ENCODE data around the gene THAP4.

Gene THAP4, protein sequence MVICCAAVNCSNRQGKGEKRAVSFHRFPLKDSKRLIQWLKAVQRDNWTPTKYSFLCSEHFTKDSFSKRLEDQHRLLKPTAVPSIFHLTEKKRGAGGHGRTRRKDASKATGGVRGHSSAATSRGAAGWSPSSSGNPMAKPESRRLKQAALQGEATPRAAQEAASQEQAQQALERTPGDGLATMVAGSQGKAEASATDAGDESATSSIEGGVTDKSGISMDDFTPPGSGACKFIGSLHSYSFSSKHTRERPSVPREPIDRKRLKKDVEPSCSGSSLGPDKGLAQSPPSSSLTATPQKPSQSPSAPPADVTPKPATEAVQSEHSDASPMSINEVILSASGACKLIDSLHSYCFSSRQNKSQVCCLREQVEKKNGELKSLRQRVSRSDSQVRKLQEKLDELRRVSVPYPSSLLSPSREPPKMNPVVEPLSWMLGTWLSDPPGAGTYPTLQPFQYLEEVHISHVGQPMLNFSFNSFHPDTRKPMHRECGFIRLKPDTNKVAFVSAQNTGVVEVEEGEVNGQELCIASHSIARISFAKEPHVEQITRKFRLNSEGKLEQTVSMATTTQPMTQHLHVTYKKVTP

DNA sequence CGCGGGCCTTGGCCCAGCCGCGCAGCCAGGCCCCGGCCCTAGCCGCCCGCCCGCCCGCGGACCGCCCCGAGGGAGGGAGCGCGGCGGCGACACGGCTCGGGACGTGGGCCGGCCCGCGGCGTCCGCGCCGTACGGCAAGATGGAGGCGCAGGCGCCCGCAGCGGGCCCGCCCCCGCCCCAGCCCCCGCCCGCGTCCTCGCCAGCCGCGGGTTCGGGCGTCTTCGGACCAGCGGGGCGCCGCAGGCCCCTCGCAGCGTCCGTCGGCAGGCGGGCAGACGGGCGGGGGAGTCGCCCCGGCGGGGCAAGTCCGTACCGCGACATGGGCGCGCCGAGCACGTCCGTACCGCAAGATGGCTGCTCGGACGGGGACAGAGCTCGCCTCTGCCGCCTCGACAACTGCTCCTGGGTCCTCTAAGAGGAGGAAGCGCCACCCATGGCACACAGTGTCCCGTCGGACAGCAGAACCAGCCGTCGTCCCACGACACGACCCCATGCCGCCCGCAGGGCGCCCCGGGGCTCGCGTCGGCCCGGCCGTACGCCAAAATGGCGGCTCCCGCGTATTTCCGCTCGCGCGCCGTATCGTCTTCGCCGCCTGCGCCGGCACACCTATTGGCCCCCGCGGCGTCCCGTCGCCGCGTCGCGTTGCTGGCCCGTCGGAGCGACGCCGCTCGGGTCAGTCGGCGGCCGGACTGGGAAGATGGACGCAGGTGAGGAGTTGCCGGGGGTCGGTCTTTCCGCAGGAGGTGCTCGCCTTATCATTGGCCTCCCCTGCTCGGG, at the start of gene THAP4, which contains the start of gene ATG4B:
THAP4 (minus strand) TSS at position 141 of the 777 bp plus-strand sequence. CDS start 141 bp downstream, outside the sequence.
ATG4B (plus strand) TSS at position 676 of the 777 bp plus-strand sequence; CDS start at position 698, 22 bp downstream.
- peak; percentile 82 for DNase-seq

DNA sequence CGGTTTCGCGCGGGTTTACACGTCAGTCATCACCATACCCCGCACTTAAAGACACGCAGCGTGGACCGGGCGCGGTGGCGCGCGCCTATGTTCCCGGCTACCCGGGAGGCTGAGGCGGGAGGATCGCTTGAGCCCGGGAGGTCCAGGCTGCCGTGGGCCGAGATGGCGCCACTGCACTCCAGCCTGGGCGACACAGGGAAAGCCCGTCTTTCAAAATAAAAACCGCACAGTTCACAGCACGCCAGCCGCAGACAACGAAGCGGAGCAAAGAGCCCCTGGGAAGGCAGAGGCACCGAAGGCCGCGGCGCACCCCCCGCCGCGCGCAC, 49.3 kb upstream of the THAP4 start:
- no peak for DNase-seq

DNA sequence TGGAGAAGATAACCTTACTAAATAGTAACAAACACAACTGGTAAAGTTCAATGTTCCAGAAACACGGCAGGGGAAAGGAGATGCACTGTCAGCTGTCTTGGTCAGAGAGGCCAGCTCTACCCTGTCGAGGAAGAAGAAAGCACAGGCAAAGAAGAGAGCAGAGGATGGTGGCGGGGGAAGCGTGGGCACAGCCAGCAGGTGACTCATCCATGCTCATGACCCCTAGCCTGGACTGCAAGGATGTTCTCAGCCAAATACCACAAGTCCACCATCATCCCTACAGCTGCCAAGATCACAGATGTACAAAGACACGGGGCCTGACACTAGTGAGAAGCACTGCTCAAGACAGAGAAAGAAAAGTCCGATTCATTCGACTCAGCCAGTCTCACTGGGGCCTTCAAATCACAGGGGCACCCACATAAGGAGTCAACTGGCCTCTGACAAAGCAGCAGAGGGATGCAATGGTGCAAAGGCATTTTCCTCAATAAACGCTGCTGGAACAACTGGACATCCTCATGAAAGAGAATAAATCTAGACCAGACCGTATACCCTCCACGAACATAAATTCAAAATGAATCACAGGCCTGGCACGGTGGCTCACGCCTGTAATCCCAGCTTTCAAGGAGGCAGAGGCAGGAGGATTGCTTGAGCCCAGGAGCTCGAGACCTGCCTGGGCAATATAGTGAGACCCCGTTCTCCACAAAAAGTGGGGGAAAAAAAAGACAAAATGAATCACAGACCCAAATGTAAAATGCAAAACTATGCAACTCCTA, 44.1 kb upstream of the THAP4 start:
- no peak for DNase-seq

DNA sequence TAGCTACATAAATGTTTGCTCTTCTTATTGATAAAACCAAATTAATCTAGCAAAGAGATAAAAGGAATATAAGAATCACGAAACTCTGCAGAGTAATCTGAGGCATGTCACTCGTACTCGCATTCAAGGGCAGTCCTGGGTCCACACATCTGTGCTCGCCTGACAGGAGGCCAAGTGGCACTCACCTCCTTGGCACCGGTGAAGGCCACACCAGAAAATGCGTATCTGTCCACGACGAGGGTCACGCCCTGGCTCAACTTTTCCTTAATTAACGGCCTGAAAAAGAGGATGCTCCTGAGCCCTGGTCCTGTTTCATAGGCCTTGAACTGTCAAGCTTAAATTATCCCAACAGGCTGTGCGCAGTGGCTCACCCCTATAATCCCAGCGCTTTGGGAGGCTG, 43.1 kb upstream of the THAP4 start:
- no peak for DNase-seq

DNA sequence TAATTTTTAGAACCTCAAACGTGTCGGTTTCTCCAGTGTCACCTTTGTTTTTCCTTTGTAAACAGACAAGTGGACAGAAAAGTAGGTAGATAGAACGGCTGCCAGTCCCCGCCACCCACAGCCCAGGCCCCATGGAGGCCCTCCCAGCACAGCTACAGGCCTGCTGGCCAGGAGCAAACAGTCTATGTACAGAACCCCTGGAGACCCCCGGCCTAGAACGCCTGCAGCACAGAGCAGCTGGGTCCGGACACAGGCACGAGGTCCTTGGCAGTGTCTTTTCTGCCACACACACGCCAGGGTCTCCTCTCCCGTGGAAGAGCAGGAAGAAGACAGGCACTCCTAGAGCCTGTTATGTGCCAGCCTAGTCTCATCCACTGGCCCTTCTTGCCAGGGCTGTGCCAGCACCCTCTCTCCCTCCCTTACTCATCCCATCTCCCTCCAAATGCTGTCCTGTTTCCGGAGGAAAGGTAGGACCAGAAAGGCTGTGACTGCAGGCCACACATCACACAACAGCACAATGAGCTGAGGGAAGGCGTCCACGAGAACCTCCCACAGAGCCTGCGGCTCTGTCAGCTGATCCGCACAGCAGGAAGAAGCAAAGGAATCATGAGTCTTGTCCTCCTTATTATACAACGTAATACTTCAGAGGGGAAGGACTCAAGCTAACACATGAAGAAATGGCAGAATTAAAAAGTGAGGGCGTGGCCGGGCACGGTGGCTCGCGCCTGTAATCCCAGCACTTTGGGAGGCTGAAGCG, 42.0 kb upstream of the THAP4 start:
- no peak for DNase-seq

DNA sequence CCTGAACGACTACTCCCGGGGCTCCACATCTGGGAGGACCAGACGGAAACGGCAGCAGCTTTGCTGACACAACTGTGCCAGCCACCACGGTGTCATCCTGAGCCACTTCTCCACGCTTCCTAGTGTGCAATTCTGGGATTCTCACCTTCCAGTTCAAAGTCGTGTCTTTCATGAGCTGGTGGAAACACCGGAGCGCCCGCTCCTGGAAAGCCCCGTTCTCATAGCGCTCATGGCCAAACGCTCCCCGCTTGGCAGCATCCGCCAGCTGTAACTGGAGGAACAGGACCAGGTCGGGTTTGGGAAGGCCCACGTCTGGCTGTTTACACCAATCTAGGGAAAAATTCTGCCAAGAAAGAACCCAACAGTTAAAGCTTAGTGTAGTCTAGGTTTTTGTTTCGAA, 41.3 kb upstream of the THAP4 start:
- no peak for DNase-seq

DNA sequence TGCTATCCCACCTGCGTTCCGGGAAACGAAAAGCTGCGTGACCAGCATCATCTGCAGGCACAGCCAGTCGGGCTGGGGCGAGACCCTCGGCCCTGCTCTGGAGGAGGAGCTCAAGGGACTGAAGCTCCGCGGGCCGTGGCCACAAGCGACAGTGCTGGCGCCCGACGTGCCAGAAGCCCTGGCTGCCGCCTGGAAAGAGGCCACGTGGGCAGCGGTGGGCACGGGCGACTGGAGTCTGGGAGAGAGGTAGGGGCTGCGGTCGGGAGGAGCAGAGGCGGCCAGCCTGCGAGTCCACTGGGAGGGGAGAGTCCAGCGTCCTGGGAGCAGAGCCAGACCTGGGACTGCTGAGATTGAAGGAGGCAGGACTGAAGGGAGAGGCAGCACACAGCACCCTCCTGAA, 40.4 kb upstream of the THAP4 start:
- DNase-seq = no peak

DNA sequence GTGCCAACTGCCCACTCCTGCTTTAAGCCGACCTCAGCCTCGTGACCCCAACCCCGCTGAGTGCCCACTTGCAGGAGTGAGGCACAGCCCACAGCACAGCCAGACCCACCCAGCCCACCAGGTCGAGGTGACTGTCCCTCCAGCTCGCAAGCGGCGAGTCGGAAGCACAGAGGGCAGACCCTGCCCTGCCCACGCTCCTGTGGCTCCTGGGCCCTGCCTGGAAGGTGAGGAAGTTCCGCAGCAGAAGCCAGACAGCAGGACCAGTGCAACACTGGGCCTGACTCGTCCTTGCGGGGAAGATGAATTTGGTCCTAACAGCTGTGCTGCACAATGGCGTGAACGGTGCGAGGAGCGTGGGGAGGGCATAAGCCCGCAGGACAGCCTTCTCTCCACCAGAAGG, 39.7 kb upstream of the THAP4 start:
- no peak for DNase-seq

DNA sequence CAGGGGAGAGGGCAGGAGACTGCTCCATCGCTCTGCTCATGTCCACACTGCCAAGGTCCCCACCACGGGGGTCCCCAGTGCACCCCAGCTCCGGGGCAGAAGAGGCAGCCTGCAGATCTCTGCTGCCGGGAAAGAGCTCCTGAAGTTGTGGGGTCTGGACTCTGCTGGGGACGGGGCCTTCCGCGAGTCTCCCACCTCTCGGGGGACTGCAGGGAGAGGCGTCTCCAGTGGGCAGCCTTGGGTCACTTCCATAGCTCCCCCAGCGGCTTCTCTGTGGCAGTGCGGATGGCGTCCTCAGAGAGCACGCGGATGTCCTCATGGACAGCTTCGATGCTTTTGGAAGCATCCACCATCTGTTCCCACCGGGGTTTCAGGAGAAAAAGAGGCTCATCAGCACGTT, 38.9 kb upstream of the THAP4 start:
- no peak for DNase-seq

DNA sequence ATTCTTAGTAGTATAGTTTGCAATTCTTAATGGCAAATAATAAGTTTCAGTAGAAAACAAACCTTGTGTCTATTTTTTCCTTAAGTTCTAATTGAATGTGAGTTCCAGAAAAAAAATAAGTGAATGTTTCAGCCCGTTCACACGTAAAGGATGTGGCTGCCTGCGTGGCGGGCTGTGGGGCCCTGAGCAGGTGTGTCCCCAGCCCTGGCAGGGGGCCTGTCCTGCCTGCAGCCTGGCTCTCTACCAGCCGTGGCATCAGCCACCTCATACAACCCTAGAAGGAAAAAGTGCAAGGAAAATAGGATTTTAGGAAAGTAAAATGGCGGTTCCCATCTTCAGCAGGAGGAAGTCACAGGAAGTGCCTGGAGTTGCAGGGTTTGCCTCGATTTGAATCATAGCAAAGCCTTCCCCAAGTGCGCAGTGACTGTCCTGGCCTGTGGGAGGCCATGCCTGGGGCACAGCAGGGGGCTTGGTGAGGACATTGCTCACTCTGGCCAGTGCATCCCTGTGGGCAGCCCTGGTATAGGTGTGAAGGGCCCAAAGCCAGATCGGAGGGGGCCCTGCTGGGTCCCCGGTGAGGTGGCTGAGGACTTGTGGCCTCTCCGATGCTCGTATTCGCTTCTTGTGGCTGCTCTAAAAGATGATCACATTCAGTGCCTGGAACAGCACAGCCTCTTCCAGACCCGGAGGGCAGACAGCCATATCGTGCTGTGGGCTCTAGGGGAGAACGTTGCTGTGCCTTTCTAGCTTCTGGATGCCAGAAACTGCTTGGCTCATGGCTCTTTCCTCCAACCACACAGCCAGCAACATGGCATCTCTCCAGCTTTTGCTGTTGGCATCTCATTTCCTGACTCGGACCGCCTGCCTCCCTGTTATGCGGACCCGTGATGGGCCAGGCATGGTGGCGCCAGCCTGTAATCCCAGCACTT, 37.1 kb upstream of the THAP4 start:
- DNase-seq = no peak

DNA sequence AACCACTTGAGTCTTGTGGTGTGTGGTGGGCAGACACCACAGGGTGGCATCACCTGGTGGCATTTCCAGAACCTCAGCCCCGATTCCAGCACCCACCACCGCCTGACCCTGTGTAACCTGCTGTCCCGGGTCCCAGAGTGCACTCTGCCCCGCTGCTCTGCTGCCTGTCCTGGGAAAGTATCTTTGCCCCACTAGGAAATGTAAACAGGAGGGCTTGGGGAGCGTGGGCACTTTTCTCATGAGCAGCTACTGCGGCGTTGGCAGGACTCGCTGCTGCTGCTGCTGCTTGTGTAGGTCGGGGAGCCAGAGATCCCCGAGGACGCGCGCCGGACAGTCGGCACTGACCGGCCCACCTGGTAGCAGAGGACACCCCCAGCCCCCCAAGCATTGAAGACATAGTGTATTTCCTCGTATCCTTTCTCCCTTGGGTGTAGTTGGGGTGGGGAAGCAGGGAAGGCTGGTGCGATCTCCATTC, 36.3 kb upstream of the THAP4 start:
- DNase-seq = no peak

DNA sequence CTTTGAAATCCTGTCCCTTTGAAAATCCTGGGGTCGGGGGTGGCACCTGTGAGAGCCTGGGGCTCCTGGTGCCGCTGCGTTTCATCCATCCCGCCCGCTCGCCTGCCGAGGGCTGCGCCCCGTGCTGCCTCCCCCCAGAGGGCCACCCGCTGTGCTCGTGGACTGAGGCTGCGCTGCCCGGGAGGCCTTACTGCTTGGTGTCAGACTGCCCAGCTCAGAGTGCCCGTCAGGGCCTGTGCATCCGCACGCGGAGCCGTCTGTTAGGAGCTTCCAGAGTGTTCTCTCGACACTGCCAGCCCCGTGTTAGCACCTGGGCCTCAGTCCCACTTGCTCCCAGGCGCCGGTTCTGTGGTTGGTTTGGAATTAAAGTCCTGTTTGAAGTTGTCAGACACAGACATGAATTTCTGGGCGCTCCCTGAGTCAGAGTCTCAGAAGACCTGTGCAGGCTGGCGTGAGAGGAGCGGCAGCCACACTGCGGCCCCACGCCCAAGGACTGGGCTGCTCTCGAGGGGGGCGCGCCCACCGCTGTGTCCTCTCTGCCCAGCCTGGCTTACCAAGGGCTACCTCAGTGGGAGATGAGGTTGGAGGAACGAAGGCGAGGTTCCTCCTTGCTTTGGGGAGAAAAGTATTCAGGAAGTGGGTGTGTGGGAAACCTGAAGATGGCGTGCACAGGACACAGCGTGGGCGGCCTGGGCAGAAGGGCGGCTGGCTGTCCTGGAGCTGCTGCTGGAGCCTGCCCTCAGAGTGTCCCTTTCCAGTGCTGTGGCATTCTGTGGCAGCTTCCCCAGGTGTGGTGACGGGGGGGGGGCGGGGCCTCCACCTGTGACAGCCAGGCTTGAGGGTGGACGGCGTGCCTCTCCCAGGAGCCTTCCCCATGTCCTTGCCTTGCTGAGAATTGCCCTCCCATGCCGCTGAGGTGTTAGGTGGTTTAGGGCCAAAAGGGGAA, 35.6 kb upstream of the THAP4 start:
- no peak for DNase-seq

DNA sequence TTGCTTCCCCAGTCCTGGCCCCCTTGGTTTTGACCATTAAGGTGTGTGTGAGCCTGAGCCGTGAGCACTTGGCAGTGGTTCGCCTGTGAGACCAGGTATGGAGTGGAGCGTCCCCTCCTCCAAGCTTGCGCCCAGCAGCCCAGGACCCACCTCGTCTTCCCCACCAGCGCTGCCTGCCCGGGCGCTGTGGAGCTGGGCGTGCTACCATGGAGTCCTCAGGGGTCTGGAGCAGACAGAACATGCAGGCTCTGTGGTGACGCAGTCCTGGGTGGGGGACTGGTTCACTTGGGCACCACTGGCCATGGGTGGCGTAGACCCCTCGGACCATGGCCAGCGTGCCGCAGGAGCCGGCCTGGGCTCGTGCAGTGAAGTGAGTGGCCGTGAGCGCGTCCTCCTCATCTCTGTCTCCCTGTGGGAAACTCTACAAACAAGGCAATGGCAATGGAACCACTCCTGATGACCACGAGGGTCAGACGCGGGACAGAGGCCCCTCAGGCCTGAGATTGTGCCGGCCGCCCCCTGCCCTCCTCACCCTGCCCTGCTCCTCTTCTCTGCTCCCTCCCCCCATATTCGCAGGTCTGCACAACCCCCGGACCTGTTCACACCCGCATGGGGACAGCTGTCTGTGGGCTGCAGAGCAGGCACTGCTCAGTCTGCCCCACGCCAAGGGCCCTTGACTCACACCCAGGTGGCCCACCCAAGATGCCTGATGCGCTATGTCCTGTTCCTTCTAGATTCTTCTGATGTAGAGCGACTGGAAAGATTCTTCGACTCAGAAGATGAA, 34.7 kb upstream of the THAP4 start:
- DNase-seq = no peak

DNA sequence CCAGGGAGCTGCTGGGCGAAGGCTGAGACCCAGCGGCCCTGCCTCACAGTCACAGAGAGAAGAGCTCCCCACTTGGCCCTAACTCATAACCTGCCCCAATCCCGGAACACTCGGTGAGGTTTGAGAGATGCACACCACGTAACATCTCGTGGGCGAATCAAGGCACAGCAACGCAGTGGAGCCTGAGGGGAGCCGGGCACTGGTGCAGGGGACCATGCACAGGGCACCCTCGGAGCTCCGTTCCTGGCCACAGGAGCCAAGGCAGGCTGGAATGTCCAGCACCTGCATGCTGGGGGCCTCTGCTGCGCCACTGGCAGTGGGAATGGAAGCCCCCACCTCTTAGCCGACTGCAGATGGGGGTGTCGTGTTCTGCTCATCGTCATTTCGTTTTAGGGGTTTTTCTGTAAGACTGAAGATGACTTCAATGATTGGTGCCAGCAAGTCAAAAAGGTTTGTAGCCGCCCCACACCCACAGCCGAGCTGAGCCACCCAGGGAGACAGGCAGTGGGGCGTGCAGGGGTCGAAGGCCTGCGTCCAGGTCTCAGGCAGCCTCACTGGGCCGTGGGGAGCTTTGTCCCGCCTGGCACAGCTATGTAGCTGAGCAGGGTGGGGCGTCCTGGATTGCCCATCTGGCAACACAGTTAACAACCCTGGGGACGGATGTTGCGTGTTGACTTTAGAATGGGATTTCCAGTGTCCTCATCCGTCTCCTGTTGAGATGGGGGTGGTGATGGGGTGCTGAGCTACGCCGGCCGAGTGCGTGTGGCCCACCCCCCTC, 33.6 kb upstream of the THAP4 start:
- no peak for DNase-seq

DNA sequence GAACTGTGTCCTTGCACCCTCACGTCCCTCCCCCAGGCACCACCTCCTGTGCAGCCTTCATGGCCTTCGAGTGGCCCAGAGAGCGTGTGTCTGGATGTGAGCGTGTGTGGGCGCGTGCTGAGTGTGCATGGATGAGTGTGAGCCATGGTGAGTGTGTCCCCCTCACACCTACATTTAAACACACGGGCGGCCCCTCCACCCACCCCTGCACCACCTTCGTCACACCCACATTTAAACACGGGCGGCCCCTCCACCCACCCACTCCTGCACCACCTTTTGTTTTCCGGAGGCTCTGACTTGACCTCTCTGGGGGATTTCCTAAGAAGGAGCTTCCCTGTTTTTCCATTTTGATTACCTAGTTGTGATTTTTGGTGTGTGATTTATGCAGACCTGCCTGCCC, 31.9 kb upstream of the THAP4 start:
- DNase-seq = no peak

DNA sequence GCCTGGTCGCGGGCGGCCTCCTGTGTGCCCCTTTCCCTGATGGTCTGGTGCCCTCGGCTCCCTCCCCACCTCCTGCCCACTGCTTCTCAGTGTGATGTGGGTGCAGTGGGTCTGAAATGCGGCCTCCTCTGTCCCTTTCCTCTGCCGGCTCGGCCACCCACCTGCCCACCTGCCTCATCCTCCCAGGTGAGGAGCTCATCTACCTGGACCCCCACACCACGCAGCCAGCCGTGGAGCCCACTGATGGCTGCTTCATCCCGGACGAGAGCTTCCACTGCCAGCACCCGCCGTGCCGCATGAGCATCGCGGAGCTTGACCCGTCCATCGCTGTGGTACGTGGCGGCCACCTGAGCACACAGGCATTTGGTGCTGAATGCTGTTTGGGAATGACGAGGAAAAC, 31.4 kb upstream of the THAP4 start:
- no peak for DNase-seq

DNA sequence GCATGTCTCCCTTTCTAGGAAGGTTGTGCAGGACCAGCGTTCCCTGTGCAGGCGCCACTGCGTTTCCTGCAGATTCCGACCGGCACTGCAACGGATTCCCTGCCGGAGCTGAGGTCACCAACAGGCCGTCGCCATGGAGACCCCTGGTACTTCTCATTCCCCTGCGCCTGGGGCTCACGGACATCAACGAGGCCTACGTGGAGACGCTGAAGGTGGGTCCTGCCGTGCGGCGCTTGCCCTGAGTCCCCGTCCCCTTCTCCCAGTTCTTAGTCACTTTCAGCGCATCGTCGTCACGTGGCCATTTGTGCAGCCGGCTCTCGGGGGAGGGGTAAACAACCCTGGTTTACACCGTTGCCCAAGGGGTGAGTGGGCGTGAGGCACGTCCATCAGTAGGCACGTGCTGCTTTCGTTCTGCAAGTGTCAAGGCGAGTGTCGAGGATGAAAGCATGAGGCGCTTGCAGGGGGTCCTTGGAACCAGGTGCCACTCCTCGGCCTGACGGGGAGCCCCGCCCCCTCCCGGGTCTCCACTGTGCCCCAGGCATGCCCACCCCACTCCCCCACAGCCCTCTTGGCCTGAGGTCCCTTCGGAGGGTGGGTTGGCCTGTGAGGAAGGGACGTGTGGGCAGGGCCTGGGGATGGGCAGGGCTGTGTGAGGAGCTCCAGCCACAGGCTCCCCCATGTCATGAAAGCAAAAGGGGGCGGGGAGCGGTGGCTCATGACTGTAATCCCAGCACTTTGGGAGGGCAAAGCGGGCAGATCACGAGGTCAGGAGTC, 29.9 kb upstream of the THAP4 start:
- no peak for DNase-seq
